GM19324 (cell line): ENCODE measurements around the gene KDM4B.
"Not testable (repeated sequence)": the region's sequence is repeated elsewhere in the genome, so short reads cannot be mapped to it uniquely, and the experiment has no call there.

Experiments
- ATAC-seq: cut with Tn5 transposase; IDR thresholded peaks from one replicate; pipeline ENCODE4 v1.9.1; 2021; ENCODE audit warnings: mild to moderate bottlenecking, moderate library complexity; ENCODE audit not compliant: unreplicated experiment, low FRiP score

KDM4B gene

GRCh38 chr19:5155586-5156210 is 186.8 kb downstream of the KDM4B start:
- ATAC-seq, result no peak

GRCh38 chr19:5156231-5156986 is 187.5 kb downstream of the KDM4B start:
- no peak for ATAC-seq

GRCh38 chr19:5157186-5157585 is 188.3 kb downstream of the KDM4B start:
- ATAC-seq, result no peak

- ATAC-seq, result not testable (repeated sequence)
These were observed 189.7 kb downstream of the KDM4B start for GRCh38 chr19:5158549-5159134.

GRCh38 chr19:5160158-5160795 is 191.4 kb downstream of the KDM4B start:
- not testable (repeated sequence) for ATAC-seq

GRCh38 chr19:5164845-5165696 is 196.2 kb downstream of the KDM4B start:
- not testable (repeated sequence) for ATAC-seq

- ATAC-seq, result no peak
These were observed 196.7 kb downstream of the KDM4B start for GRCh38 chr19:5165697-5166019.

DNA sequence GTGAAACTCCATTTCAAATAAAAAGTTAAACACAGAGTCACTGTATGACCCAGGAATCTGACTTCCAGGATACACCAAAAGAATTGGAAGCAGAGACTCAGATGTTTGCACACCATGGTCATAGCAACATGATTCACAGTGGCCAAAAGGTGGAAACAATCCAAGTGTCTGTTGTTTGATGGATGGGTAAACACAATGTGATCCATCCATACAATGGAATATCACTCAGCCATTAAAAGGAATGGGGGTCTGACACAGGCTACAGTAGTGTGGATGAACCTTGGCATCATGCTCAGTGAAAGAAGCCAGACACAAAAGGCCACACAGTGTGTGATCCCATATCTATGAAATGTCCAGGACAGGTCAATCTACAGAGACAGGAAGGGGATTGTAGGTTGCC is 197.3 kb downstream of the KDM4B start:
- no peak for ATAC-seq

DNA sequence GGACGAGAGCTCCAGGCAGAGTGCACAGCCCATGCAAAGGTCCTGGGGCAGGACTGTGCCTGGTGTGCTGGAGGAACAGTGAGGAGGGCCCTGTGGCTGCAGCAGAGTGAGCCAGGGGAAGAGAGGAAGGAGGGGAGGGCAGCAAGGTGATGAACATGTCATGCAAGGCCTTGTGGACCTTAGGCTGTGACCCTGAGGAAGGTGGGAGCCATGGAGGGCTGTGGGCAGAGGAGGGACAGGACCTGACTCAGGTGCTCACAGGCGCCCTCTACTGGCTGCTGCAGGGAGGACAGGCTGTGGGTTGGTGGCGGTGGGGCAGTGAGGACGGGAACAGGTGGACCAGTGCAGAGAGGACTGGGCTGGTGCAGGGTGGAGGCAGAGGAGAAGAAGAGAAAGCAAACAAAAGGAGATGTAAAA is 201.4 kb downstream of the KDM4B start:
- no peak for ATAC-seq

DNA sequence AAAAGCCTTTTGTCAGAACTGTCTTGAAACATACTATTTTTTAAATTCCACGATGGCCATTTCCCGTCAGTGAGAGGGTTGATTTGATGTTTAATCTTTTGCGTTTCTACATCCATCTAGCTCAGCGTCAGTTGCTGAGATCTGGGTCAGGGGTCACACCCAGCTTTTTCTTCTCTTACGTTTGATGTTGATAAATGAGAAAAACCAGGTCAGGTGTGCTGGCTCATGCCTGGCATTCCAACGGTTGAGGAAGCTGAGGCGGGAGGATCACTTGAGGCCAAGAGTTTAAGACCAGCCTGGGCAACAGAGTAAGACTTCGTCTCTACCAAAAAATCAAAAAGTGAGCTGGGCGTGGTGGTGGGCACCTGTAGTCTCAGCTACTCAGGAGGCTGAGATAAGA is 202.8 kb downstream of the KDM4B start:
- no peak for ATAC-seq

GRCh38 chr19:5172859-5173630 is 204.1 kb downstream of the KDM4B start:
- ATAC-seq, result no peak

- no peak for ATAC-seq
These were observed 205.1 kb downstream of the KDM4B start for GRCh38 chr19:5173993-5174392.

DNA sequence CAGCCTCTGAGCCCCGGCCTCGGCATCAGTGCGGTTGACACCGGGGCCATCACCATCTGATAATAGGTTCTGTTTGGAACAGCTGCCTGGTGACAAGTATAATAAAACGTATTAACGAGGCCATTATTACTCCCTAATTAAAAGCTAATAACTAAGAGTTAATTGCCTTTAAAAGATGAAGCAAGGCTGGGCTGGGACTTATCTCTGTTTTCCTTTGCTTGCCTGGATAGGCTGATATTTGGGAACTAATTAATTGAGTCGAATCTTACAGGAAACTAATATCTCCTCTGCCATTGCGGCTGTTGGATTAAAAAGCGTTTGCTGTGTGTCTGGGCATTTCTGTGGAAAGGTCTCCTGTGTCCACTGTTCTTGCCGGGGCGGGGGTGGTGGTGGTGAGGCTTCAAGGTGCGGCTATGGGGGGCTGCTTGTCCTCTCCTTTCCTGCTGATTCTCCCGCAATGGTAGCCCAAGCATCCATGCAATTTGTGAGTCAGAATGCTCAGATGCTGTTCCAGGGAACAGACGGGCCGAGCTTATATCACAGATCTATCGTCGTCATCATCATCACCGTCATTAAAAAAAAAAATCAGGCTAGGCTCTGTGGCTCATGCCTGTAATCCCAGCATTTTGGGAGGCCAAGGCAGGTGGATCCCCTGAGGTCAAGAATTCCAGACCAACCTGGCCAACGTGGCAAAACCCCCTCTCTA is 209.0 kb downstream of the KDM4B start:
- no peak for ATAC-seq

DNA sequence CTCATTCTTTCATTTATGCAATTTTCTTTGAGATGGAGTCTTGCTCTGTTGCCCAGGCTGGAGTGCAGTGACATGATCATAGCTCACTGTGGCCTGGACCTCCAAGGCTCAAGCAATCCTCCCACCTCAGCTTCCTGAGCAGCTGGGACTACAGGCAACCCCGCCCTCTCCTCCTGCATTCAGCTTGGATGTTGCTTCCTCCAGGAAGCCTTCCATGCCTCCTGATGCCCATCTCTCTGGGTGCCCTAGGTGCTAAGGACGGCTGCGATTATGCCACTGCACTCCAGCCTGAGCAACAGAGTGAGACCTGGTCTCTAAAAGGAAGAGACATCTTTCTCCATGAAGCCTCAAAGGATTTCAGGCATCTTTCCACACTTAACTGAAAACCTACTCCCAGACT is 209.9 kb downstream of the KDM4B start:
- no peak for ATAC-seq

GRCh38 chr19:5179256-5179655 is 210.3 kb downstream of the KDM4B start:
- no peak for ATAC-seq

- ATAC-seq, result no peak
These were observed 212.4 kb downstream of the KDM4B start for GRCh38 chr19:5181329-5181728.

- ATAC-seq, result no peak
These were observed 213.8 kb downstream of the KDM4B start for GRCh38 chr19:5182751-5183150.

- no peak for ATAC-seq
These were observed 214.7 kb downstream of the KDM4B start for GRCh38 chr19:5183616-5184015.

DNA sequence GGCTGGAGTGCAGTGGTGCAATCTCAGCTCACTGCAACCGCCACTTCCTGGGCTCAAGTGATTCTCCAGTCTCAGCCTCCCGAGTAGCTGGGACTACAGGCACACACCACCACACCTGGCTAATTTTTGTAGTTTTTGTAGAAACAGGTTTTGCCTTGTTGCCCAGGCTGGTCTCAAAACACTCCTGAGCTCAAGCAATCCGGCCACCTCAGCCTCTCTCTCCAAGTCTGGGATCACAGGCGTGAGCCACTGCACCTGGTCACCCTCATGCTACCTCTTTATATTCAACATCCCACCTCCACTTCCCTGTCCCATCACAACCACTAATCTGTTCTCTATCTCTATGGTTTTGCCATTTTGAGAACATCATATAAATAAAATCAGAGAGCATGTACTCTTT is 216.0 kb downstream of the KDM4B start:
- no peak for ATAC-seq
